PFSK-1 (cell line): ENCODE results near the gene KRTDAP.

Experiments used
- FOXP2 ChIP-seq: optimal IDR thresholded peaks from 2 replicates; pipeline ENCODE3; 2011; ENCODE audit warnings: borderline replicate concordance, control low read depth, inconsistent platforms; ENCODE audit not compliant: insufficient read depth; ENCODE audit errors: extremely low read length, extremely low read depth
- POLR2AphosphoS5 ChIP-seq: IDR thresholded peaks from 2 replicates; pipeline ENCODE4 v1.6.1; 2012; ENCODE audit warnings: low read depth, mild to moderate bottlenecking, control low read depth, low read length, moderate library complexity
- SIN3A ChIP-seq: IDR thresholded peaks from 2 replicates; pipeline ENCODE4 v1.6.1; 2012; ENCODE audit warnings: mild to moderate bottlenecking, low read length, moderate library complexity, borderline replicate concordance; ENCODE audit not compliant: insufficient read depth
- TAF1 ChIP-seq: IDR thresholded peaks from 2 replicates; pipeline ENCODE4 v1.6.1; 2012; ENCODE audit warnings: low read length, control low read depth, borderline replicate concordance; ENCODE audit not compliant: insufficient read depth
- TF ChIP-seq, protein P1 (sequence below), 2 experiments: IDR thresholded peaks; 2 replicates each; pipeline versions ENCODE4 v1.6.1 to v1.8.0; 2011 to 2012; ENCODE audit warnings: low read depth in 2 of 2, low read length in 2 of 2, control low read depth in 1 of 2, inconsistent platforms in 1 of 2, mild to moderate bottlenecking in 1 of 2, moderate library complexity in 1 of 2; ENCODE audit not compliant: insufficient read depth in 1 of 2

The KRTDAP gene

GRCh38 chr19:35457173-35457572 lies 33.1 kb downstream of the KRTDAP start:
- TF ChIP-seq TAF1 (no peak), SIN3A (no peak), FOXP2 (no peak), POLR2AphosphoS5 (no peak)
- TF ChIP-seq, protein P1, sequence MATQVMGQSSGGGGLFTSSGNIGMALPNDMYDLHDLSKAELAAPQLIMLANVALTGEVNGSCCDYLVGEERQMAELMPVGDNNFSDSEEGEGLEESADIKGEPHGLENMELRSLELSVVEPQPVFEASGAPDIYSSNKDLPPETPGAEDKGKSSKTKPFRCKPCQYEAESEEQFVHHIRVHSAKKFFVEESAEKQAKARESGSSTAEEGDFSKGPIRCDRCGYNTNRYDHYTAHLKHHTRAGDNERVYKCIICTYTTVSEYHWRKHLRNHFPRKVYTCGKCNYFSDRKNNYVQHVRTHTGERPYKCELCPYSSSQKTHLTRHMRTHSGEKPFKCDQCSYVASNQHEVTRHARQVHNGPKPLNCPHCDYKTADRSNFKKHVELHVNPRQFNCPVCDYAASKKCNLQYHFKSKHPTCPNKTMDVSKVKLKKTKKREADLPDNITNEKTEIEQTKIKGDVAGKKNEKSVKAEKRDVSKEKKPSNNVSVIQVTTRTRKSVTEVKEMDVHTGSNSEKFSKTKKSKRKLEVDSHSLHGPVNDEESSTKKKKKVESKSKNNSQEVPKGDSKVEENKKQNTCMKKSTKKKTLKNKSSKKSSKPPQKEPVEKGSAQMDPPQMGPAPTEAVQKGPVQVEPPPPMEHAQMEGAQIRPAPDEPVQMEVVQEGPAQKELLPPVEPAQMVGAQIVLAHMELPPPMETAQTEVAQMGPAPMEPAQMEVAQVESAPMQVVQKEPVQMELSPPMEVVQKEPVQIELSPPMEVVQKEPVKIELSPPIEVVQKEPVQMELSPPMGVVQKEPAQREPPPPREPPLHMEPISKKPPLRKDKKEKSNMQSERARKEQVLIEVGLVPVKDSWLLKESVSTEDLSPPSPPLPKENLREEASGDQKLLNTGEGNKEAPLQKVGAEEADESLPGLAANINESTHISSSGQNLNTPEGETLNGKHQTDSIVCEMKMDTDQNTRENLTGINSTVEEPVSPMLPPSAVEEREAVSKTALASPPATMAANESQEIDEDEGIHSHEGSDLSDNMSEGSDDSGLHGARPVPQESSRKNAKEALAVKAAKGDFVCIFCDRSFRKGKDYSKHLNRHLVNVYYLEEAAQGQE (IDR thresholded peaks at IDR 0.05; ENCODE audit: insufficient read depth in 1 of 2, low read depth in 2 of 2, low read length in 2 of 2), result no peak

DNA sequence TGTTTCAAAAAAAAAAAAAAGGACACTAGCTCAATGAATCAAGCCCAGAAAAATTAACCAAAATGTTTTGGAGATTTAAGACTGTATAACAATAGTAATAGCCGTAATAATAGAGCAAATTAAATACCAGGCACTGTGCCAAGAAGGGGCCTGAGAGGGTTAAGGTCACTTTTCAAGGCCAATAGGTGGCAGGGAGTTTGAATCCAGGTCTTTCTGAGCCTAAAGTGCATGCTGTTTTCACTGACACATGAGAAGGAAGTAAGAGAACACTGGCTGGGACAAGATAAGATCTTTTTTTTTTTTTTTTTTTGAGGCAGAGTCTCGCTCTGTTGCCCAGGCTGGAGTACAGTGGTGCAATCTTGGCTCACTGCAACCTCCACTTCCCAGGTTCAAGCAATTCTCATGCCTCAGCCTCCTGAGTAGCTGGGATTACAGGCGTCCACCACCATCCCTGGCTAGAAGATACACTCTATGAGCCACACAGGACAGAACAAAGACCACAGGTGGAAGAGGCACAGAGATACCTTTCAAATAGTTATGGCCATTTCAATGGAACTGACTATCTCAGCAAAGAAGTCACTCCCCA lies 34.6 kb downstream of the KRTDAP start:
- no peak for TF ChIP-seq FOXP2
- TF ChIP-seq POLR2AphosphoS5, result no peak
- TF ChIP-seq, protein P1 (IDR thresholded peaks at IDR 0.05; ENCODE audit: insufficient read depth in 1 of 2, low read depth in 2 of 2, low read length in 2 of 2), result no peak
- TF ChIP-seq TAF1, result no peak
- no peak for TF ChIP-seq SIN3A

- no peak for TF ChIP-seq FOXP2
- no peak for TF ChIP-seq SIN3A
- TF ChIP-seq, protein P1 (IDR thresholded peaks at IDR 0.05; ENCODE audit: insufficient read depth in 1 of 2, low read depth in 2 of 2, low read length in 2 of 2), result no peak
- no peak for TF ChIP-seq TAF1
- TF ChIP-seq POLR2AphosphoS5, result no peak
Observed at GRCh38 chr19:35454663-35455062, 35.6 kb downstream of the KRTDAP start.

- no peak for TF ChIP-seq SIN3A
- no peak for TF ChIP-seq POLR2AphosphoS5
- no peak for TF ChIP-seq TAF1
- TF ChIP-seq FOXP2, result no peak
- TF ChIP-seq, protein P1 (IDR thresholded peaks at IDR 0.05; ENCODE audit: insufficient read depth in 1 of 2, low read depth in 2 of 2, low read length in 2 of 2), result no peak
Observed at GRCh38 chr19:35451338-35452096, 38.7 kb downstream of the KRTDAP start.
